ENCODE measurements around the gene GCG.

Gene GCG

GRCh38 chr2:162148956-162149355 is 3.1 kb downstream of the GCG start:
- DNase-seq = no peak

GRCh38 chr2:162143969-162144368 is 8.1 kb downstream of the GCG start:
- no peak for DNase-seq

GRCh38 chr2:162138310-162138709 is 13.7 kb downstream of the GCG start:
- no peak for DNase-seq

- DNase-seq = no peak
Observed at GRCh38 chr2:162127422-162127821, 24.6 kb downstream of the GCG start.

GRCh38 chr2:162126527-162126926 is 25.5 kb downstream of the GCG start:
- no peak for DNase-seq

GRCh38 chr2:162126111-162126519 is 25.9 kb downstream of the GCG start:
- peak in 1 of 2 donors; percentile 9 for DNase-seq

- DNase-seq = no peak
Observed at GRCh38 chr2:162125138-162125537, 26.9 kb downstream of the GCG start.

- peak in 1 of 2 donors; percentile 75 for DNase-seq
Observed at GRCh38 chr2:162123806-162124758, 28.0 kb downstream of the GCG start.

- DNase-seq = no peak
Observed at GRCh38 chr2:162118166-162119031, 33.6 kb downstream of the GCG start.

GRCh38 chr2:162116352-162116751 is 35.7 kb downstream of the GCG start:
- DNase-seq = no peak

GRCh38 chr2:162115076-162115475 is 37.0 kb downstream of the GCG start:
- no peak for DNase-seq

- no peak for DNase-seq
Observed at GRCh38 chr2:162114271-162114670, 37.8 kb downstream of the GCG start.

- DNase-seq = no peak
Observed at GRCh38 chr2:162113776-162114168, 38.3 kb downstream of the GCG start.

- no peak for DNase-seq
Observed at GRCh38 chr2:162113088-162113775, 38.8 kb downstream of the GCG start.

GRCh38 chr2:162111958-162112850 is 39.8 kb downstream of the GCG start:
- DNase-seq = no peak

GRCh38 chr2:162107361-162107901 is 44.6 kb downstream of the GCG start:
- DNase-seq = no peak

- DNase-seq = no peak
Observed at GRCh38 chr2:162106746-162107145, 45.3 kb downstream of the GCG start.

GRCh38 chr2:162106146-162106551 is 45.9 kb downstream of the GCG start:
- no peak for DNase-seq

- no peak for DNase-seq
Observed at GRCh38 chr2:162103443-162104009, 48.5 kb downstream of the GCG start.

GRCh38 chr2:162100579-162100978 is 51.5 kb downstream of the GCG start:
- DNase-seq = no peak

GRCh38 chr2:162099836-162100235 is 52.2 kb downstream of the GCG start:
- DNase-seq = no peak

Data from CD4-positive, alpha-beta T cell treated with Interferon alpha-2 for 1 hour (primary cell).